NCI-H128 (cell line): Measurements from ENCODE around the gene PAX9.

Experiments used
- DNase-seq: peaks from one replicate; lab custom pipeline; 2025; ENCODE audit not compliant: unreplicated experiment; lab: John Stamatoyannopoulos, UW

The PAX9 gene

GRCh38 chr14:36655963-36656686 lies 5.5 kb upstream of the PAX9 start:
- no peak for DNase-seq

- no peak for DNase-seq
These were observed 4.8 kb upstream of the PAX9 start for GRCh38 chr14:36656687-36657398.

- DNase-seq: no peak
These were observed 4.1 kb upstream of the PAX9 start for GRCh38 chr14:36657399-36658122.

- DNase-seq: peak; percentile 71
These were observed 3.3 kb upstream of the PAX9 start for GRCh38 chr14:36658123-36659009.

- no peak for DNase-seq
These were observed 2.4 kb upstream of the PAX9 start for GRCh38 chr14:36659010-36659821.

- peak; percentile 66 for DNase-seq
These were observed 1.6 kb upstream of the PAX9 start for GRCh38 chr14:36659822-36660735.

GRCh38 chr14:36660736-36661505 lies 739 bp upstream of the PAX9 start:
- DNase-seq: peak; percentile 84

- DNase-seq: no peak
These were observed 540 bp downstream of the PAX9 start for GRCh38 chr14:36662258-36662542.

- DNase-seq: no peak
These were observed 1.1 kb downstream of the PAX9 start for GRCh38 chr14:36662543-36663403.

GRCh38 chr14:36663404-36664321 lies 2.0 kb downstream of the PAX9 start:
- DNase-seq: no peak

- DNase-seq: no peak
These were observed 2.9 kb downstream of the PAX9 start for GRCh38 chr14:36664322-36665193.

GRCh38 chr14:36665887-36666415 lies 4.3 kb downstream of the PAX9 start:
- DNase-seq: no peak

GRCh38 chr14:36666416-36667206 lies 5.0 kb downstream of the PAX9 start:
- no peak for DNase-seq

- no peak for DNase-seq
These were observed 6.0 kb downstream of the PAX9 start for GRCh38 chr14:36667679-36668078.

- DNase-seq: no peak
These were observed 9.5 kb downstream of the PAX9 start for GRCh38 chr14:36671149-36671548.
